Sigmoid colon (tissue), 7 donors: Measurements from ENCODE around the gene AGBL1. TPM values are rescaled to one million over a fixed set of nuclear protein-coding genes. Genes with fewer than 3 reads are reported as not detected.

Experiments
- DNase-seq: peaks from one replicate; pipeline ENCODE4 v3.0.0-alpha.2; 2019
- H3K27ac ChIP-seq, 4 donors: fragments of 200-600 bp; sonication (generic); one replicate each; pipeline ENCODE4 v1.5.1; 2016 to 2019; ENCODE audit warnings: mild to moderate bottlenecking in 1 of 4
- H3K27me3 ChIP-seq, 3 donors: fragments of 200-600 bp; sonication (generic); one replicate each; pipeline ENCODE4 v1.5.1; 2019; ENCODE audit warnings: mild to moderate bottlenecking in 1 of 3
- H3K36me3 ChIP-seq, 4 donors: fragments of 200-600 bp; sonication (generic); one replicate each; pipeline ENCODE4 v1.5.1; 2016 to 2019
- H3K4me1 ChIP-seq, 4 donors: fragments of 200-600 bp; sonication (generic); one replicate each; pipeline ENCODE4 v1.5.1; 2017 to 2019
- H3K4me3 ChIP-seq, 4 donors: fragments of 200-600 bp; sonication (generic); one replicate each; pipeline ENCODE4 v1.5.1; 2017 to 2019; ENCODE audit warnings: mild to moderate bottlenecking in 2 of 4, moderate library complexity in 1 of 4
- H3K9me3 ChIP-seq, 4 donors: fragments of 200-600 bp in 3 of 4; sonication (generic) in 3 of 4; one replicate each; pipeline versions ENCODE4 v1.5.1 to v1.6.1; 2013 to 2019
- CTCF ChIP-seq, 4 experiments: fragments of 450-650 bp in 3 of 4; fragments of 200-600 bp in 1 of 4; IDR thresholded peaks; one replicate each; pipeline ENCODE4 v1.5.1; 2016 to 2019; ENCODE audit warnings: antibody characterized with exemption in 4 of 4, mild to moderate bottlenecking in 3 of 4, moderate library complexity in 2 of 4
- EP300 ChIP-seq, 4 donors: sonication (generic); formaldehyde crosslinking; IDR thresholded peaks; one replicate each; pipeline ENCODE4 v1.6.1; 2017; ENCODE audit warnings: antibody characterized with exemption in 4 of 4
- POLR2A ChIP-seq, 2 donors: fragments of 450-650 bp; IDR thresholded peaks; one replicate each; pipeline ENCODE4 v1.6.1; 2016; ENCODE audit warnings: antibody characterized with exemption in 2 of 2, mild to moderate bottlenecking in 2 of 2, moderate library complexity in 2 of 2
- POLR2AphosphoS5 ChIP-seq, 4 donors: sonication (generic); formaldehyde crosslinking; IDR thresholded peaks; one replicate each; pipeline ENCODE4 v1.6.1; 2017; ENCODE audit warnings: antibody characterized with exemption in 4 of 4
- WGBS, 2 donors: extraction: QIAGEN DNeasy Blood & Tissue Kit; methylation state at CpG; one replicate each; pipeline ENCODE4 v1.1.7; 2013; 5-methylcytosine and 5-hydroxymethylcytosine counted together
- intact Hi-C: fragments of 100-400 bp; cut with DNase I; formaldehyde crosslinking; loops from one replicate; pipeline ENCODE4 v1.15.1; 2023
- polyA plus RNA-seq, 3 donors: library from polyadenylated mRNA; stranded (reverse); fragments of 200-250 nt; gene quantifications; one replicate each; pipeline ENCODE4 v1.2.3, GENCODE V29; 2013
- total RNA-seq, 4 donors: library from RNA; depleted of rRNA; stranded (reverse); fragments of >200 nt; gene quantifications; one replicate each; pipeline ENCODE4 v1.1.0, GENCODE V29; 2016
- donor health status: healthy with polysubstance abuse.
- donor health status: Bipolar disorder and iron deficiency.
- donor health status: healthy.

AGBL1 gene
- total and polyA plus RNA-seq, 7 donors = 0.16 to 0.28 TPM; not detected in 5

- Histone ChIP-seq H3K4me3 (no peak overlapping the region), H3K4me1 (peaks cover 0 to 5% (median 0%) of the 10 kb centered on the region in 4 donors), H3K9me3 (no peaks in the 10 kb centered on the region), H3K36me3 (no peaks in the 10 kb centered on the region), H3K27ac (no peak overlapping the region), H3K27me3 (no peaks in the 10 kb centered on the region)
- DNase-seq = no peak
- intact Hi-C loops = no loop called here
- TF ChIP-seq EP300 (IDR thresholded peaks at IDR 0.05) (no peak), POLR2A (IDR thresholded peaks at IDR 0.05) (no peak), CTCF (IDR thresholded peaks at IDR 0.05) (no peak), POLR2AphosphoS5 (IDR thresholded peaks at IDR 0.05) (no peak)
- 43 to 44% methylated on average over 2 of the region's 2 CpGs for WGBS, 2 donors
Observed at GRCh38 chr15:86840996-86841395, 761.3 kb downstream of the AGBL1 start.

GRCh38 chr15:86842199-86842598, 762.5 kb downstream of the AGBL1 start:
- intact Hi-C loops = no loop called here
- no peak for DNase-seq
- Histone ChIP-seq H3K36me3 (no peaks in the 10 kb centered on the region), H3K27ac (no peak overlapping the region), H3K4me1 (peaks cover 0 to 5% (median 0%) of the 10 kb centered on the region in 4 donors), H3K27me3 (no peaks in the 10 kb centered on the region), H3K9me3 (no peaks in the 10 kb centered on the region), H3K4me3 (no peak overlapping the region)
- TF ChIP-seq POLR2A (IDR thresholded peaks at IDR 0.05) (no peak), POLR2AphosphoS5 (IDR thresholded peaks at IDR 0.05) (no peak), CTCF (IDR thresholded peaks at IDR 0.05) (no peak), EP300 (IDR thresholded peaks at IDR 0.05) (no peak)
- 89 to 93% methylated on average over 1 of the region's 1 CpG for WGBS, 2 donors

- Histone ChIP-seq H3K4me1 (no peaks in the 10 kb centered on the region), H3K36me3 (no peaks in the 10 kb centered on the region), H3K27me3 (no peaks in the 10 kb centered on the region), H3K9me3 (no peaks in the 10 kb centered on the region), H3K4me3 (no peak overlapping the region), H3K27ac (no peak overlapping the region)
- no peak for DNase-seq
- WGBS, 2 donors = 81 to 85% methylated on average over 2 of the region's 2 CpGs
- no peak for TF ChIP-seq POLR2A (IDR thresholded peaks at IDR 0.05)
- TF ChIP-seq POLR2AphosphoS5 (IDR thresholded peaks at IDR 0.05) = no peak
- TF ChIP-seq EP300 (IDR thresholded peaks at IDR 0.05) = no peak
- TF ChIP-seq CTCF (IDR thresholded peaks at IDR 0.05) = no peak
- intact Hi-C loops = no loop called here
Observed at GRCh38 chr15:86846036-86846435, 766.4 kb downstream of the AGBL1 start.

GRCh38 chr15:86849136-86849535, 769.5 kb downstream of the AGBL1 start:
- intact Hi-C loops = no loop called here
- 87 to 96% methylated on average over 5 of the region's 5 CpGs for WGBS, 2 donors

More at GRCh38 chr15:86849136-86849535, 769.5 kb downstream of the AGBL1 start:
- Histone ChIP-seq H3K4me1 (no peaks in the 10 kb centered on the region), H3K4me3 (no peak overlapping the region), H3K9me3 (no peaks in the 10 kb centered on the region), H3K27ac (no peak overlapping the region), H3K27me3 (no peaks in the 10 kb centered on the region), H3K36me3 (no peaks in the 10 kb centered on the region)
- no peak for TF ChIP-seq EP300 (IDR thresholded peaks at IDR 0.05)
- no peak for TF ChIP-seq POLR2AphosphoS5 (IDR thresholded peaks at IDR 0.05)
- no peak for TF ChIP-seq CTCF (IDR thresholded peaks at IDR 0.05)
- no peak for TF ChIP-seq POLR2A (IDR thresholded peaks at IDR 0.05)
- no peak for DNase-seq
